GM19467 (cell line): ENCODE data around the gene NADSYN1.

ENCODE experiments used
- ATAC-seq: cut with Tn5 transposase; IDR thresholded peaks from one replicate; pipeline ENCODE4 v1.9.1; 2021; ENCODE audit warnings: mild to moderate bottlenecking, moderate library complexity; ENCODE audit not compliant: unreplicated experiment

The NADSYN1 gene

DNA sequence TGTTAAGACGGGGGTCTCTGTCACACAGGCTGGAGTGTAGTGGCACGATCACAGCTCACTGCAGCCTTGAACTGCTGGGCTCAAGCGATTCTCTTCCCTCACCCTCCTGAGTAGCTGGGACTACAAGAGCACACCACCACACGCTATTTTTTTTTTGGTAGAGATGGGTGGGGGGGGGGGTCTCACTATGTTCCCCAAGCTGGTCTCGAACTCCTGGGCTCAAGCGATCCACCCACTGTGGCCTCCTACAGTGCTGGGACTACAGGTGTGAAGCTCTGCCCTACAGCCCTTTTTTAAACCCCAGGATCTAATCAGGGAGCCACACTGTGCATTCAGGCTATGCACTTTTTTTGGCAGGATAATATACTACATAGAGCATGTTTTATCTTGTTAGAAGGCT lies 3.4 kb upstream of the NADSYN1 start:
- ATAC-seq, result no peak

GRCh38 chr11:71450507-71450906 lies 2.5 kb upstream of the NADSYN1 start:
- ATAC-seq, result no peak

DNA sequence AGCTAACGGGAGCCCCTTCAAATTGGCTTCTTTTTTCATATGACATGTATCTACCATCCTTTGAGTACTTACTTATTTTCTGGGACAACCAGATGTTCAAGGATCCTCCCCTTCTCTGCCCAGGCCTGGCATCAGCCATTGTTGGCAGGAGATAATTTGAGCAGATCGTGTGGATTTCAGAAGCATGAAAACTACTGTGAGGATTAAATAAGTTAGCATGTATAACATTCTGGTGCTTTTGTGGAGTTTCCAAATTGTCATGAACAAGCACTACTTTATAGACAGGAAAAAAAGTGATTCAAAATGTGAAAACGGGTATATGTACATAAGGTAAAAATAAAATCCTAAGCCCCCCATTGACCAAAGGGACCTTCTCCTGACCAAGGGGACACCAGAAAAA lies 2.1 kb upstream of the NADSYN1 start:
- no peak for ATAC-seq

DNA sequence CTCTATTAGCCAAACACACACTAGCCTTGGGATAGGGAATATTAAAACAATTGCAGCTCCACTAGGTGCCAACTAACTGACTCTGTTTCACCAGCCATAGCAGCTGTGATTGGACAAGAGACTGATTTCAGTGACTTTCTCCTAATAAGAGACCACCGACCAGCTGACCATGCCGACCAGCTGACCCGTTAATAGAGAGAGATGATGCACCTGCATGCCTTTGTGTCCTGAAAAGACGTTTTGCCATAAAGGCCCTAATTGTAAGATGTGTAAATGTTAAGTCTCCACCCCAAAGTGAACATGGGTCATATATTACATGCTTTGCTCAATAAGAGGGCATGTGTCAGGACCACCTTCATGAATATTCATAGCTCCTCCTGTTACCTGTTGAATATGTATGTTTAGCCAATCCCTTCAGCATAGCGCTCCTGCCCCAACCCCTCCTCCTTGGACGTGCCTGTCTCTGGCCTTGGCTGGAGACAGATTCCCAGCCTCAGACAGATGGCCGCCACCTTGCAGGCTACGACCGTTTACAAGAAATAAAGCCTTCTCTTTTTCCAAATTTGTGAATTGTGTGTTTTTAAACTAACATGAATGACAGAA lies 1.3 kb upstream of the NADSYN1 start:
- no peak for ATAC-seq

GRCh38 chr11:71452199-71453036 lies 585 bp upstream of the NADSYN1 start:
- ATAC-seq, result no peak

- no peak for ATAC-seq
These were observed 908 bp downstream of the NADSYN1 start for GRCh38 chr11:71453918-71454304.

DNA sequence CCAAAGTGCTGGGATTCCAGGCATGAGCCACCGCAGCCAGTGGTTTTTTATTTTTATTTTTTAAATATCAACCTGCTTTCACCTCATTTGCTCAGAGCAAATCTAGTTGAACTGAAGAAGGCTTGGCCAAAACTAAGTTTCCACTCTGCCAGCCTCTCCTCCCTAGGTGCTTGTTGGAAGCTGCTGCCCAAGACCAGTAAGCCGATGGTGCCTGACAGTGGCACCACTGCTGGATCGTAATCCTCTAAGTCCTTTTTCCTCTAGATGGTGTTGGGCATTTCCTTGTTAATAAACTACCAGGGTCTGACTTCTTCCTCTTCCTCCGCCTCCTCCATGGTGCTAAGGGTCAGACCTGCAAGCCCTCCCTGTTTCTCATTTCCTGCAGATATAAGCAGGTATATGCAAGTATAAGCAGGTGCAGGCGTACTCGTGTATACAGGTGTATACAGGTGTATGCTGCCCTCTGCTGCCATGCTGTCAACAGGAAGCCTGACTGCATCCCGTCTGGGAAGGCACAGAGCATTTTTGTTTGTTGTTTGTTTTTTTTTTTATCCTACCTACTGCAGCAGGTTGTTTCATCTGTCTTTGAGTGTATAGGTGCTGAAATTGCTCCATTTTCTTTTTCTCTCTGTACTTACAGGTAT lies 1.6 kb downstream of the NADSYN1 start:
- ATAC-seq, result no peak

- no peak for ATAC-seq
These were observed 3.3 kb downstream of the NADSYN1 start for GRCh38 chr11:71456294-71456693.

DNA sequence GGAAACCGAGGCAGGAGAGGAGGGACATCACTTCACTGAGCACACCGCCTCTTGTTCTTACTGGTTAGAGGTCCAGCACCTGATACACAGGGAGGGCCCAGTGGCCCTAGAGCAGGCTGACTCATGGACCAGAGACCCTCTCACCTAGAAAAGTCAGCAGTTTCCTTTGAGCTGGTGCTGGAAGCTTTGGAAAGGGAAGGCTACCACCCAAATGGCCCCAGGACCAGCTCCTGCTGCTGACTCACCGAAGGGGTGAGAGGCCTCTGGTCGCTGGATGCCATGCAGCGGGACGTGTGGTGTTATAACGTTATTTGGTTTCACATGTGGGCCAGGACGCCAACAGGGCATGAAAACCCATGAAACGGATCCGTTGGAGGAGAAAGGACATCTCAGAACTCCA lies 3.8 kb downstream of the NADSYN1 start:
- ATAC-seq, result no peak

DNA sequence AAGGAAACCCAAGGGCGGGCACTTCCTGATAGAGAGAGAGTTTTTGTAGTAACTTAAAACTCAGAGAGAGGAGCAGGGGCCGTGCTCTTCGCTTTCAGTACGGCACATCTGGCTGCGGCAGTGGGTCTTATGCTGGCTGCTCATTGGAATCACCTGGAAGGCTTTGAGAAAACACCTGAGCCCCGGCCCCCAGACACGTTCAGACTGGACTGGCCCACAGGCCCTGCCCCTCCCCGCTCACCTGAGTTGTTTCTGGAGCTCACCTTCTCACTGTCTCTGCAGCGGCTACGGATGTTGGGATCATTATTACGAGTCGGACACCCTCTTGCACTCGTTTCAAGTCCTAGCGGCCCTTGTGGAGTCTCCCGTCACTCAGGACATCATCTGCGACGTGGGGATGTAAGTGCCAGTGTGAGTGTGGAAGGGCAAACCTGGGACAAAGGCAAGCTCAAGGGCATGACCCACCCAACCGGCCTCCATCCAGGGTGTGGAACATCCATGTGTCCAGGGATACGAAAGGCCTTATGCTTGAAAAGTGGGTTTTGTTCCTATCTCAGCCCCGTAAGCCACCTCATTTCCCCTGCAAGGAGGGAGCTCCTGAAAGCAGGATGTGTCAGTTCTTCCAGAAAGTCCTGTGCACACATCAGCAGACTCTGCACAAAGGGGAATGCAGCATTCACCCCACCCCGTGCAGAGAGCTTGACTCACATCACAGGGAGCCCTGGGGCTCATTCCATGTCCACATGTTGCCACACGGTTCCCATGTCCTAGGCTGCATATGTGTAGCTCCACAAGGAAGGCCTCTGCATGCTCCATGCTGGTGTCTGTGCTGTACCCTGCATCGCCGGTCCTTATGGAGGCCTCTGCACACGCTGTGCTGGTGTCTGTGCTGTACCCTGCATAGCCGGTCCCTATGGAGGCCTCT lies 5.4 kb downstream of the NADSYN1 start:
- ATAC-seq, result no peak

- no peak for ATAC-seq
These were observed 6.2 kb downstream of the NADSYN1 start for GRCh38 chr11:71459076-71459766.

- no peak for ATAC-seq
These were observed 6.8 kb downstream of the NADSYN1 start for GRCh38 chr11:71459767-71460320.

GRCh38 chr11:71461696-71462095 lies 8.7 kb downstream of the NADSYN1 start:
- ATAC-seq, result no peak

DNA sequence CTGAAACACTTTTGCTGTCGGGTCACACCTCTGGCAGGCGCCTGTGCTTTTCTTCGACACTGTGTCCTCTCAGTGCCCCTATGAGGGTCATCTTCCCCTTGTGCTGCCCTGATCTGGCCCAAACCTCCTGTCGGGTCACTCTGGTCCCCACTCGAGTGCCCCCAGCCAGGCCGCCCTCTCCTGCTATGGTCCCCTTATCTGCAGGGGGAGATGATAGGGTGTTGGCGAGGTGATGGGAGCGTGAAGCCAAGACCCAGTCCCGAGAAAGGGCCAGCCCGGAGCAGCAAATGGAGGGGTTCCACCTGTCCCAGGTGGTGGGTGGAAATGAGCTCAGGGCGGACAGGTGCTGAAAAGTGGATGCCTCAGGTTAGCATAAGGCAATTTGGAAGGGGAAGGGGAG lies 9.7 kb downstream of the NADSYN1 start:
- no peak for ATAC-seq

GRCh38 chr11:71463331-71464211 lies 10.6 kb downstream of the NADSYN1 start:
- no peak for ATAC-seq

DNA sequence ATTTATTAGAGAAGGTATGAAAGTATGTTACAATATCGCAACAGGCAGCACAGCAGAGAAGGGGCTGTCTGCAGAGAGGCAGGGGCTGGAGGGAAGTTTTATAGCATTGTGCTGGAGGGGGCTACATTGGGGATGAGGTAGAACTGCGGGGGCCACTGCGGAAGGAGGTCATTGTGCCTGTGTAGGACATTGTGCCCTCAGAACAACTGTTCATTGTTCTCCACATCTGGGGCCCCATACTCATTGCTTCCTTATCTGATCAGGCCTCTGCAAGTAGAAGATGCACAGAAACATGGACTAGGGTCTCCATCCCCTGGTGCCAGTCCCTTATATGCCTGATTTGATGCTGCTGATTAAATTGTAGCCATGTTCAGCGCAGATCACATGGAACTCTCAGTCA lies 12.1 kb downstream of the NADSYN1 start:
- no peak for ATAC-seq

GRCh38 chr11:71466358-71466757 lies 13.4 kb downstream of the NADSYN1 start:
- no peak for ATAC-seq

GRCh38 chr11:71467164-71467563 lies 14.2 kb downstream of the NADSYN1 start:
- no peak for ATAC-seq

GRCh38 chr11:71470946-71471345 lies 17.9 kb downstream of the NADSYN1 start:
- ATAC-seq, result no peak
